GM23248 (cell line): ENCODE data around the gene SUB1. TPM values are rescaled to one million over a fixed set of nuclear protein-coding genes. Genes with fewer than 3 reads are reported as not detected.

Experiments
- DNase-seq: peaks from one replicate; pipeline ENCODE4 v3.0.0-alpha.2; 2015
- H2AFZ ChIP-seq: fragments of 200-600 bp; sonication (generic); 2 replicates; pipeline ENCODE4 v1.6.1; 2016; ENCODE audit warnings: antibody characterized with exemption
- H3F3A ChIP-seq: fragments of 200-600 bp; sonication (generic); 2 replicates; pipeline ENCODE4 v1.6.1; 2016; ENCODE audit warnings: mild to moderate bottlenecking, antibody characterized with exemption, mixed run types; ENCODE audit not compliant: insufficient read depth
- H3K27ac ChIP-seq: fragments of 200-600 bp; sonication (generic); 2 replicates; pipeline ENCODE4 v1.5.1; 2016; ENCODE audit warnings: mild to moderate bottlenecking
- H3K27me3 ChIP-seq: fragments of 200-600 bp; sonication (generic); replicated peaks from 2 replicates; pipeline ENCODE4 v1.6.1; 2016; ENCODE audit warnings: mild to moderate bottlenecking; ENCODE audit not compliant: insufficient read depth
- H3K36me3 ChIP-seq: fragments of 200-600 bp; sonication (generic); 2 replicates; pipeline ENCODE4 v1.6.1; 2016; ENCODE audit warnings: low read depth, mild to moderate bottlenecking
- H3K4me1 ChIP-seq: fragments of 200-600 bp; sonication (generic); 2 replicates; pipeline ENCODE4 v1.6.1; 2016; ENCODE audit warnings: mild to moderate bottlenecking; ENCODE audit not compliant: insufficient read depth
- H3K4me2 ChIP-seq: fragments of 200-600 bp; sonication (generic); one replicate; pipeline ENCODE4 v1.6.1; 2016; ENCODE audit warnings: mild to moderate bottlenecking; ENCODE audit not compliant: unreplicated experiment
- H3K4me3 ChIP-seq: fragments of 200-600 bp; sonication (generic); 2 replicates; pipeline ENCODE4 v1.5.1; 2016; ENCODE audit warnings: mild to moderate bottlenecking
- H3K79me2 ChIP-seq: fragments of 200-600 bp; sonication (generic); 2 replicates; pipeline ENCODE4 v1.6.1; 2016; ENCODE audit warnings: mild to moderate bottlenecking; ENCODE audit not compliant: insufficient read depth
- H3K9ac ChIP-seq: fragments of 200-600 bp; sonication (generic); 2 replicates; pipeline ENCODE4 v1.6.1; 2016; ENCODE audit warnings: mild to moderate bottlenecking
- H3K9me2 ChIP-seq: fragments of 200-600 bp; sonication (generic); 2 replicates; pipeline ENCODE4 v1.6.1; 2016; ENCODE audit warnings: mixed run types, mild to moderate bottlenecking, moderate library complexity; ENCODE audit not compliant: insufficient read depth
- H3K9me3 ChIP-seq: fragments of 200-600 bp; sonication (generic); one replicate; pipeline ENCODE4 v1.6.1; 2017; ENCODE audit warnings: low read depth
- H4K20me1 ChIP-seq: fragments of 200-600 bp; sonication (generic); 2 replicates; pipeline ENCODE4 v1.6.0; 2016; ENCODE audit not compliant: insufficient read depth
- EZH2 ChIP-seq: fragments of 200-600 bp; sonication (generic); IDR thresholded peaks from 2 replicates; pipeline ENCODE4 v1.6.1; 2018; ENCODE audit warnings: antibody characterized with exemption, mild to moderate bottlenecking; ENCODE audit not compliant: insufficient read depth, poor library complexity, severe bottlenecking
- EZH2phosphoT487 ChIP-seq: fragments of 200-600 bp; sonication (generic); IDR thresholded peaks from 2 replicates; pipeline ENCODE4 v1.6.1; 2018; ENCODE audit warnings: antibody characterized with exemption, moderate library complexity, mild to moderate bottlenecking, low read depth; ENCODE audit not compliant: insufficient read depth
- WGBS, 2 experiments: methylation state at CpG; one replicate each; pipeline ENCODE4 v1.1.6; 2015 to 2017; ENCODE audit warnings: low lambda C conversion rate in 2 of 2, low coverage in 1 of 2; ENCODE audit errors: missing lambda C conversion rate in 2 of 2; 5-methylcytosine and 5-hydroxymethylcytosine counted together
- in situ Hi-C: fragments of 300-500 bp; cut with MboI; formaldehyde crosslinking; loops from 2 replicates; pipeline ENCODE4 v1.15.0; 2020
- polyA plus RNA-seq: library from polyadenylated mRNA; unstranded; fragments of >200 nt; fragmentation: Nextera tagmentation; extraction: Ambion mirVana; gene quantifications from 2 replicates; pipeline ENCODE4 v1.2.1, GENCODE V29; 2016
- total RNA-seq: library from RNA; depleted of rRNA; stranded (reverse); fragments of >200 nt; shearing (Covaris generic); gene quantifications from 2 replicates; pipeline ENCODE4 v1.2.3, GENCODE V29; 2014

SUB1 gene
- total and polyA plus RNA-seq, 2 experiments from 2014 or later, result 350 to 489 TPM

- Histone ChIP-seq H3F3A (peaks cover 25% of the 10 kb centered on the region), H3K27me3 (no peaks in the 10 kb centered on the region), H3K9me3 (no peaks in the 10 kb centered on the region), H4K20me1 (peaks cover 15% of the 10 kb centered on the region), H3K4me3 (no peak overlapping the region), H3K36me3 (no peaks in the 10 kb centered on the region), H3K9ac (no peak overlapping the region), H3K4me2 (no peak overlapping the region), H3K27ac (no peak overlapping the region), H3K79me2 (peaks cover 29% of the 10 kb centered on the region), H3K9me2 (no peaks in the 10 kb centered on the region), H3K4me1 (peaks cover 31% of the 10 kb centered on the region), H2AFZ (no peak overlapping the region)
- WGBS, 2 experiments, result 92% methylated on average over 16 of the region's 16 CpGs
- no peak for DNase-seq
- TF ChIP-seq EZH2phosphoT487 (no peak), EZH2 (no peak)
- in situ Hi-C loops, result loop anchor here (10.0 kb wide), 1 partner anchor 89 kb away; no protein-coding TSS in a partner anchor
Measured at GRCh38 chr5:32583582-32584232, 1.6 kb upstream of the SUB1 start.

- H3K9me3 ChIP-seq, result no peaks in the 10 kb centered on the region
- WGBS, 2 experiments, result 56 to 57% methylated on average over 6 of the region's 6 CpGs
- H3K27ac ChIP-seq, result no peak overlapping the region
- in situ Hi-C loops, result loop anchor here (10.0 kb wide), 1 partner anchor 90 kb away; no protein-coding TSS in a partner anchor
- DNase-seq, result peak; percentile 31
- peak overlapping the region; percentile 98 for H3K4me3 ChIP-seq
- peak overlapping the region; percentile 63 for H2AFZ ChIP-seq
- TF ChIP-seq EZH2 (no peak), EZH2phosphoT487 (no peak)
- no peaks in the 10 kb centered on the region for H3K27me3 ChIP-seq
- H3K4me2 ChIP-seq, result peak overlapping the region; percentile 79
- H4K20me1 ChIP-seq, result peaks cover 15% of the 10 kb centered on the region
- peaks cover 34% of the 10 kb centered on the region for H3F3A ChIP-seq
- H3K4me1 ChIP-seq, result peaks cover 31% of the 10 kb centered on the region
- H3K9ac ChIP-seq, result no peak overlapping the region
- no peaks in the 10 kb centered on the region for H3K9me2 ChIP-seq
- H3K79me2 ChIP-seq, result peaks cover 38% of the 10 kb centered on the region
- peaks cover 5% of the 10 kb centered on the region for H3K36me3 ChIP-seq
Measured at GRCh38 chr5:32584646-32585045, 711 bp upstream of the SUB1 start.

- H3K4me1 ChIP-seq, result peaks cover 31% of the 10 kb centered on the region
- in situ Hi-C loops, result loop anchor here (10.0 kb wide), 1 partner anchor 90 kb away; no protein-coding TSS in a partner anchor
- peaks cover 5% of the 10 kb centered on the region for H3K36me3 ChIP-seq
- H3K27ac ChIP-seq, result peak overlapping the region; percentile 86; the same call in 1 of the 2 replicates
- H3K4me2 ChIP-seq, result peak overlapping the region; percentile 79
- H3K9me2 ChIP-seq, result no peaks in the 10 kb centered on the region
- H3K79me2 ChIP-seq, result peaks cover 42% of the 10 kb centered on the region
- TF ChIP-seq EZH2phosphoT487, result no peak
- TF ChIP-seq EZH2, result no peak
- peaks cover 39% of the 10 kb centered on the region for H3F3A ChIP-seq
- no peaks in the 10 kb centered on the region for H3K9me3 ChIP-seq
- H2AFZ ChIP-seq, result peak overlapping the region; percentile 63
- H3K9ac ChIP-seq, result peak overlapping the region; percentile 91
- peaks cover 19% of the 10 kb centered on the region for H4K20me1 ChIP-seq
- H3K27me3 ChIP-seq, result no peaks in the 10 kb centered on the region
- peak overlapping the region; percentile 98 for H3K4me3 ChIP-seq
- WGBS, 2 experiments, result 19 to 23% methylated on average over 8 of the region's 8 CpGs
- no peak for DNase-seq
Measured at GRCh38 chr5:32585122-32585445, 273 bp upstream of the SUB1 start.

- H3K9ac ChIP-seq, result peak overlapping the region; percentile 91
- peaks cover 39% of the 10 kb centered on the region for H3F3A ChIP-seq
- peak overlapping the region; percentile 63 for H2AFZ ChIP-seq
- H3K4me1 ChIP-seq, result peaks cover 31% of the 10 kb centered on the region
- no peak for TF ChIP-seq EZH2
- TF ChIP-seq EZH2phosphoT487, result no peak
- in situ Hi-C loops, result loop anchor here (10.0 kb wide), 1 partner anchor 91 kb away; no protein-coding TSS in a partner anchor
- H3K4me3 ChIP-seq, result peak overlapping the region; percentile 98
- WGBS, 2 experiments, result 7 to 12% methylated on average over 6 of the region's 6 CpGs
- peaks cover 10% of the 10 kb centered on the region for H3K36me3 ChIP-seq
- H3K79me2 ChIP-seq, result peaks cover 54% of the 10 kb centered on the region
- peak overlapping the region; percentile 86 for H3K27ac ChIP-seq
- no peaks in the 10 kb centered on the region for H3K27me3 ChIP-seq
- no peak for DNase-seq
- H4K20me1 ChIP-seq, result peaks cover 19% of the 10 kb centered on the region
- no peaks in the 10 kb centered on the region for H3K9me3 ChIP-seq
- no peaks in the 10 kb centered on the region for H3K9me2 ChIP-seq
- H3K4me2 ChIP-seq, result peak overlapping the region; percentile 100
Measured at GRCh38 chr5:32586276-32586599, 881 bp downstream of the SUB1 start.
